DMS79 (cell line): Measurements from ENCODE around the gene SYNJ2.

ENCODE experiments used
- DNase-seq: peaks from one replicate; lab custom pipeline; 2025; lab: John Stamatoyannopoulos, UW

The SYNJ2 gene

GRCh38 chr6:158077676-158078075 lies 96.0 kb downstream of the SYNJ2 start:
- DNase-seq, result no peak

DNA sequence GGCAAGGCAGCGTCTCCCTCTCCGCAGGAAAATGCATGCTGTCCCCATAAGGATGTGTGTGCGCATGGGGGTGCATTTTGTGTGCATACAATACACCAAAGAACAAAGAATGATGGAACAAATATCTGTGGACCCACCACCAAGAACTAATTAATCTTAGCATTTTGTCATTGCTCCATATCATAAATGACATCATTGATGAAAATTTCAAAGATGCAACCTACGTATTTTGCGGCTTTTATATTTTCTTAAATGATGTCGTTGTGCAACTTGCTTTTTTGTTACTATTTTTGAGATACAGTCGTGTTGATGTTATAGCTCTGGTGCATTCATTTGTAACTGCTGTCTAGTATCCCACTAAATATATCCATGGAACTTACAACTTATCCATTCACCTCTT lies 96.7 kb downstream of the SYNJ2 start:
- no peak for DNase-seq

DNA sequence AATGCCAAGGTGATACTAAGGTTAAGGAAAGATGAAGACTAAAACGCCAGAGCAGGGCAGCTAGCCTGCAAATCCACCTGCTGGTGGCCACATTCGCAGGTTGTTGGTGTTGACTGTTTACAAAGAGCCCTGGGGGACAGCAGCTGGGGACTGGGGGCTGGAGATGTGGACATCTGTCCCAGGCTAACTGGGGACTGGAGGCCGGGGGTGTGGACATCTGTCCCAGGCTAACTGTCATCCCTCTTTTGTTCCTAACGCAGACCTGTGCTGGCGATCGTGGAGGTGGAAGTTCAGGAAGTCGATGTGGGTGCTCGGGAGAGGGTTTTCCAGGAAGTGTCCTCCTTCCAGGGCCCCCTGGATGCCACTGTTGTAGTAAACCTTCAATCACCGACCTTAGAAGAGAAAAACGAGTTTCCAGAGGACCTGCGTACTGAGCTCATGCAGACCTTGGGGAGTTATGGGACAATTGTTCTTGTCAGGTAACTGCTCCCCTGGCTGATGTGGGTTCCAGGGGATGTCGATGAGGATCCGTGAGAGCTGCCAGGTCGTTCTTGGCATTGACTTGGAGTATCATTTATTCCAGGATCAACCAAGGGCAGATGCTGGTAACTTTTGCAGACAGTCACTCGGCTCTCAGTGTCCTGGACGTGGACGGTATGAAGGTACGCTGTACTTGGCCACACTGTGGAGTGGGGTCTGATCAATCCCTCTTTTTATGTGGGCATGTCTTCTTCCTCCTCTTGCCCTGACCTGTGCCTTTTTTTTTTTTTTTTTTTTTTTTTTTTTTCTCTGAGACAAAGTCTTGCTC lies 99.4 kb downstream of the SYNJ2 start:
- DNase-seq, result no peak

- DNase-seq, result no peak
Measured at GRCh38 chr6:158081657-158081935, 99.9 kb downstream of the SYNJ2 start.

- DNase-seq, result no peak
Measured at GRCh38 chr6:158083455-158084325, 102.0 kb downstream of the SYNJ2 start.

GRCh38 chr6:158085261-158086053 lies 103.8 kb downstream of the SYNJ2 start:
- DNase-seq, result no peak

GRCh38 chr6:158086054-158086503 lies 104.4 kb downstream of the SYNJ2 start:
- DNase-seq, result no peak

GRCh38 chr6:158086504-158087223 lies 105.0 kb downstream of the SYNJ2 start:
- DNase-seq, result peak; percentile 54

GRCh38 chr6:158087224-158087867 lies 105.7 kb downstream of the SYNJ2 start:
- no peak for DNase-seq

DNA sequence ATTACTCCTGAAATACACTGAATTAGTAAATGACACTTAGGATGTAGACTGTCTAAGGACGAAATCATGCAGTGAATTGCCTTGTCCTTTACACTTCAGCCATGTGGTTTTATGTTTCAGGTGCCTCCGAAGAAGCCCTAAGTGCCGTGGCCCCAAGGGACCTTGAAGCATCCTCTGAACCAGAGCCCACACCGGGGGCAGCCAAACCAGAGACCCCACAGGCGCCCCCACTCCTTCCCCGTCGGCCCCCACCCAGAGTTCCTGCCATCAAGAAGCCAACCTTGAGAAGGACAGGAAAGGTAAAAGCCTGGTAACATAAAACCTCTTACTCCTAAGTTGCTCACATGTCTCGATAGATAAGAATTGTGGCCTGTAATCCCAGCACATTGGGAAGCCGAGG lies 111.1 kb downstream of the SYNJ2 start:
- no peak for DNase-seq

- no peak for DNase-seq
Measured at GRCh38 chr6:158095031-158095430, 113.4 kb downstream of the SYNJ2 start.

DNA sequence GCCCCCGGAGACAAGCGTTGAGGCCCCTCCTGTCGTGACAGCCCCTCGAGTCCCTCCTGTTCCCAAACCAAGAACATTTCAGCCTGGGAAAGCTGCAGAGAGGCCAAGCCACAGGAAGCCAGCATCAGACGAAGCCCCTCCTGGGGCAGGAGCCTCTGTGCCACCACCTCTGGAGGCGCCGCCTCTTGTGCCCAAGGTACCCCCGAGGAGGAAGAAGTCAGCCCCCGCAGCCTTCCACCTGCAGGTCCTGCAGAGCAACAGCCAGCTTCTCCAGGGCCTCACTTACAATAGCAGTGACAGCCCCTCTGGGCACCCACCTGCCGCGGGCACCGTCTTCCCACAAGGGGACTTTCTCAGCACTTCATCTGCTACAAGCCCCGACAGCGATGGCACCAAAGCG lies 114.0 kb downstream of the SYNJ2 start:
- no peak for DNase-seq

GRCh38 chr6:158103228-158103627 lies 121.6 kb downstream of the SYNJ2 start:
- no peak for DNase-seq

- DNase-seq, result no peak
Measured at GRCh38 chr6:158104696-158105095, 123.0 kb downstream of the SYNJ2 start.

DNA sequence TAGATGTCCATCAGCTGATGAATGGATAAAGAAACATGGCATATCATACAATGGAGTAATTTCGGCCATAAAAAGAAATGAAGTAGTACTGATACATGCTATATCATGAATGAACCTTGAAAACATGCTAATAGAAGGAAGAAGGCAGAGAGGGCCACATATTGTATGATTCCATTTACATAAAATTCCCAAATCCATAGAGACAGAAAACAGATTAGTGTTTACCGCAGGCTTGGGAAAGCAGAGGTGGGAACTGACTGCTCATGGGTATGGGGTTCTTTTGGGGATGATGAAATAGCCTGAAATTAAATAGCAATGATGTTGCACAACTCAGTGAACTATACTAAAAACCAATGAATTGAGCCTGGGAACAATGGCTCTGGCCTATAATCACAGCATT lies 128.1 kb downstream of the SYNJ2 start:
- no peak for DNase-seq

DNA sequence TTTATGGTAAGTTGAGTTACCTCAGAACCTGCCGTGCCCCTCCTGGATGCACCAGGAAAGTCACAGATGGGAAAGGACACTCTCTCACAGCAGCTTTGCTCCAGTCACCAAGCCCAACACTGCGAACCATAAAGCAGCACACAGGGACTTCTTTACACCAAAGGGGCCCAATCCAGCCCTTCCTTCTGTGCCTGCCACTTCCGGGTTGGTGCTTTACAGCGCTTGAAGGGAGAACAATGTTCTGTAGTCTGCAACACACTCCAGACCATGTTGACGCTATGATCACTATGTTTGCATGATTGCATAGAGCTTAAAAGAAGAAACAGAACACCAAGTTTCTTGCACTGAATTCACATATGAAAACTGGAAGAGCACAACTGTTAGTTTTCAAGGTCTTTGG lies 129.3 kb downstream of the SYNJ2 start:
- DNase-seq, result no peak

GRCh38 chr6:158111987-158112386 lies 130.3 kb downstream of the SYNJ2 start:
- DNase-seq, result no peak

- DNase-seq, result no peak
Measured at GRCh38 chr6:158113802-158114201, 132.1 kb downstream of the SYNJ2 start.

DNA sequence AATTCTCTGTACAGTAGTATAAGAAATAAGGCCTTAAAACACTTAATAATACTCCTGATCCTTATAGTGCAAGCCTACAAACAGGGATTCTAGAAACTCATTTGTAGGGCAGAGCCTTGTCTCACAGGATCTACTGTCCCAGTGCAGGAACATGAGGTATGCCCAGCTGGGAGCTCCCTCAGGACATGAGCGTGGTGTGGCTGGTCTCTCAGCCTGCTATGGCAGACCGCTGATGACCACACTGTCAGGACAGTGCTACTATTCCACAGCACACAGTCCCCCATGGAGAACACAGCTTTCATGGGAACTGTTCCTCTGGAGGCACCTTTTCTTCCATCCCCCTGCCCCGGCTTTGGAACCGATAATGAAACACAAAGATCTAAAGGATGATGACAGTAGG lies 133.4 kb downstream of the SYNJ2 start:
- no peak for DNase-seq

GRCh38 chr6:158115508-158115907 lies 133.8 kb downstream of the SYNJ2 start:
- DNase-seq, result no peak

GRCh38 chr6:158118886-158119285 lies 137.2 kb downstream of the SYNJ2 start:
- DNase-seq, result no peak
